SJSA1 (cell line): ENCODE results near the gene PRODH. TPM values are rescaled to one million over a fixed set of nuclear protein-coding genes. Genes with fewer than 3 reads are reported as not detected.
"Not testable (repeated sequence)": the region's sequence is repeated elsewhere in the genome, so short reads cannot be mapped to it uniquely, and the experiment has no call there.

Experiments used
- DNase-seq, 2 experiments: peaks; one replicate each; pipeline ENCODE4 v3.0.0-alpha.2; 2015 to 2020; ENCODE audit warnings: low spot score in 2 of 2, low read depth in 1 of 2
- H3K27ac ChIP-seq: fragments of 250-450 bp; sonication (Bioruptor Pico); 2 replicates; pipeline ENCODE4 v1.5.1; 2020; ENCODE audit warnings: mild to moderate bottlenecking, moderate library complexity
- H3K27me3 ChIP-seq: fragments of 250-450 bp; sonication (Bioruptor Pico); replicated peaks from 2 replicates; pipeline ENCODE4 v1.5.1; 2020; ENCODE audit warnings: mild to moderate bottlenecking, moderate library complexity
- H3K36me3 ChIP-seq: fragments of 250-450 bp; sonication (Bioruptor Pico); 2 replicates; pipeline ENCODE4 v1.5.1; 2020; ENCODE audit warnings: mild to moderate bottlenecking
- H3K4me1 ChIP-seq: fragments of 250-450 bp; sonication (Bioruptor Pico); replicated peaks from 2 replicates; pipeline ENCODE4 v1.6.1; 2021; ENCODE audit warnings: mild to moderate bottlenecking
- H3K4me3 ChIP-seq: fragments of 250-450 bp; sonication (Bioruptor Pico); 2 replicates; pipeline ENCODE4 v1.5.1; 2020; ENCODE audit warnings: mild to moderate bottlenecking
- H3K9me3 ChIP-seq: fragments of 250-450 bp; sonication (Bioruptor Pico); replicated peaks from 2 replicates; pipeline ENCODE4 v1.5.1; 2020; ENCODE audit warnings: mild to moderate bottlenecking
- total RNA-seq: library from RNA; depleted of rRNA; stranded (reverse); fragments of >200 nt; shearing (Covaris generic); gene quantifications from 2 replicates; pipeline ENCODE4 v1.2.3, GENCODE V29; 2014

PRODH gene
- total RNA-seq, 1 experiment from 2014 or later, result not detected

- H3K27ac ChIP-seq, H3K4me3 ChIP-seq, H3K4me1 ChIP-seq, H3K9me3 ChIP-seq, H3K36me3 ChIP-seq, H3K27me3 ChIP-seq, DNase-seq: not testable (repeated sequence)
Observed at GRCh38 chr22:18920257-18920902, 15.7 kb downstream of the PRODH start.

- not testable (repeated sequence) for DNase-seq
Observed at GRCh38 chr22:18917818-18918217, 18.3 kb downstream of the PRODH start.

DNA sequence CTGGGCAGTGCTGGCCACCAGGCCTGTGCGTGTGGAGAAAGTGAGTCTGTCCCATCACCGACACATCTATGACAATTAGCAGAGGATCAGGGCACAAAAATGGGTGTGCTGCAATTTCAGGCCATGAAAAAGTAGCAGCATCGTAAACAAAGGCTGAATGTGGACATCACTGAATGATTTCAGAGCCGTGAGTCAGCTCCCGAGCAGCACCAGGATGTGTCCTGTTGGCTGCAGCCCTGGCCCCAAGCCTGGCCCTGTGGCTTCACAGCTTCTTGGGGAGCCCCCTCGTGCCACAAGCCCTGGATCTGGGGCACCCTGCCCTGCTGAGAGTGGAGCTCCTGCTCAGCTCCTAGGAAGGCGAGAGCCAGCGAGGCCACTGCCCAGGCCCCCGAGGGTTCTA is 20.5 kb downstream of the PRODH start:
- DNase-seq, H3K27ac ChIP-seq, H3K9me3 ChIP-seq, H3K36me3 ChIP-seq, H3K27me3 ChIP-seq, H3K4me3 ChIP-seq, H3K4me1 ChIP-seq: not testable (repeated sequence)

More at GRCh38 chr22:18917818-18918217, 18.3 kb downstream of the PRODH start:
- not testable (repeated sequence) for H3K27ac ChIP-seq, H3K27me3 ChIP-seq, H3K4me3 ChIP-seq, H3K9me3 ChIP-seq, H3K36me3 ChIP-seq, H3K4me1 ChIP-seq

DNA sequence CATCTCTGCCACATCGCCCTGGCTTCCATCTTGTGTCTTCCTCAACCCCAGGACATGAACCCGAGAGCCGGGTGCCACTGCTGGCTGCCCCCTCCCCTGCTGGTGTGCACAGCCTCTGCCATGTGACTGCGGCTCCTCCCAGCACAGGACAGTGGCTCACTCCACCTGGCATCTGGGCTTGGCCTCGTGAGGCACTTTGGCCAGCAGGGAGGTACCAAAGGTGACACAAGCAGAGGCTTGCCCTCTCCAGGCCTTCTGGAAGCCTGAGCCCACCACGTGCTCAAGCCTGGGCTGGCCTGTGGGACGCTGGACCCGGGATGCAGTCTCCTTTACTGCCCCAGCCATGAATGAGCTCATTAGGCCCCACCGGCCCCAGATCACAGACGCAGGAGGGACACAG is 21.5 kb downstream of the PRODH start:
- not testable (repeated sequence) for H3K4me1 ChIP-seq, H3K9me3 ChIP-seq, H3K27me3 ChIP-seq, DNase-seq, H3K4me3 ChIP-seq, H3K27ac ChIP-seq, H3K36me3 ChIP-seq

DNA sequence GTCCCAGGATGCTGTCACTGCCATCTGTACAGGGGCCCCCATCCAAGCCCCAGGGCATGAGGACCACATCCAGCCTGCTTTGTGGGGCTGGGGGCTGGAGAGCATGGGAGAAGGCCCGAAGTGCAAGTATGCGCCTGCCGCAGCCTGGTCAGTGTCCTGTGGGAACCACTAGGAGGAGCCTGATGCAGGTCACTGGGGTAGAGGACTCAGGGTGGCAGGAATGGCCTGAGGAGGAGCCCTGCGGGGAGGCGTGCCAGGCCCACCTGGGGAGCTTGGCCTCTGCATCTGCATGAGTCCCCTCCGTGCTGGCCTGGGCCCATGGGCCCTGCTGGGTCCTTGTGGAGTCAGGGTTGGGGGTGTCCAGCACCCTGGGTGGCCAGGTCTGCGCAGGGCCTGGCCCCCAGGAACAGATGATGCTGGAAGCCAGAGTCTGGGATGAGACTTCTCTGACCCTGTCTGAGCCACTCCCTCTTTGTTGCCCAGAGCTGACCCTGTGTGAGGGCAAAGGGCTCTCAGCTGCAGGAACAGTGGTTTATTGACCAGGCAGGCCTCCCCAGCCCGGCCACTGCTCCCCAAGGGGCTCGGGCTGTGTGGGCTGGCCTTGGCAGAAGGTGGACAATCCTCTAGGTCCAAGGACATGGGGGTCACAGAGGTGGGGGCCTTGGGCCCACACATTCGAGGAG is 23.7 kb downstream of the PRODH start:
- DNase-seq, H3K27me3 ChIP-seq, H3K36me3 ChIP-seq, H3K27ac ChIP-seq, H3K9me3 ChIP-seq, H3K4me1 ChIP-seq, H3K4me3 ChIP-seq: not testable (repeated sequence)

DNA sequence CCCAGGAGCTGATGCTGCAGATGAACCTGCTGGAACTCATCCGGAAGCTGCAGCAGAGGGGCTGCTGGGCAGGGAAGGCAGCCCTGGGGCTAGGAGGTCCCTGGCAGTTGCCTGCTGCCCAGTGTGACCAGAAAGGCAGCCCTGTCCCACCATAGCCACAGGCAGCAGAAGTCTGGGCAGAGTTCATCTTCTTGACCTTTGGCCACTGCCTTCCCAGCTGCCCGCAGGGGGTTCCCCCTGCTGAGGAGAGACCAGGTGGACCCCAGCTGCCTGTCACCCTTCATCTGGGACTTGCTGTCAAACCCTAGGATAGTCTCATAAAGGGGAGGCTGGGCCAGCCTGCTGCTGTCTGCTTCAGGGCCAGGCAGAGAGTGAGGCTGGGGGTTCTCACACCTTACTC is 24.6 kb downstream of the PRODH start:
- H3K4me1 ChIP-seq, DNase-seq, H3K36me3 ChIP-seq: not testable (repeated sequence)

GRCh38 chr22:18909556-18909955 is 26.5 kb downstream of the PRODH start:
- H3K9me3 ChIP-seq, result no peaks in the 10 kb centered on the region
- H3K27me3 ChIP-seq, result no peaks in the 10 kb centered on the region
- H3K4me1 ChIP-seq, result no peaks in the 10 kb centered on the region
- no peak overlapping the region for H3K4me3 ChIP-seq
- DNase-seq, result no peak
- no peaks in the 10 kb centered on the region for H3K36me3 ChIP-seq
- H3K27ac ChIP-seq, result no peak overlapping the region

More for the DNA sequence above, 24.6 kb downstream of the PRODH start:
- not testable (repeated sequence) for H3K27me3 ChIP-seq, H3K9me3 ChIP-seq, H3K27ac ChIP-seq, H3K4me3 ChIP-seq

- Histone ChIP-seq H3K9me3 (no peaks in the 10 kb centered on the region), H3K4me3 (no peak overlapping the region), H3K27me3 (no peaks in the 10 kb centered on the region), H3K4me1 (no peaks in the 10 kb centered on the region), H3K27ac (no peak overlapping the region), H3K36me3 (no peaks in the 10 kb centered on the region)
- DNase-seq, result no peak
Observed at GRCh38 chr22:18906896-18907295, 29.2 kb downstream of the PRODH start.

DNA sequence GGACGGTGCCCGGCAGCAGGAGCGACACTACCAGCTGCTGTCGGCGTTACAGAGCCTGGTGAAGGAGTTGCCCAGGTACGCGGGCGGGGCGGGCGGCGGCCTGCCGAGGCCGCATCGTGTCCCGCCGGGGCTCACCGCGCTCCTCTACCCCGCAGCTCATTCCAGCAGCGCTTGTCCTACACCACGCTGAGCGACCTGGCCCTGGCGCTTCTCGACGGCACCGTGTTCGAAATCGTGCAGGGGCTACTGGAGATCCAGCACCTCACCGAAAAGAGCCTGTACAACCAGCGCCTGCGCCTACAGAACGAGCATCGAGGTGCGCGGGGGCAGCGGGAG is 29.7 kb downstream of the PRODH start:
- not testable (repeated sequence) for H3K4me3 ChIP-seq, H3K36me3 ChIP-seq, H3K4me1 ChIP-seq, H3K27me3 ChIP-seq, H3K27ac ChIP-seq, H3K9me3 ChIP-seq, DNase-seq

GRCh38 chr22:18905540-18906409 is 30.3 kb downstream of the PRODH start, which contains the start of gene DGCR6:
Gene DGCR6, plus strand, starts transcription at chr22:18906320. Its CDS starts 55 bp downstream, at chr22:18906375.
- no peak within 1 kb of the TSS for H3K4me3 ChIP-seq
- no peaks in the 10 kb centered on the region for H3K9me3 ChIP-seq
- DNase-seq, result no peak
- H3K36me3 ChIP-seq, result no peaks in the 10 kb centered on the region
- H3K27me3 ChIP-seq, result no peaks in the 10 kb centered on the region
- H3K27ac ChIP-seq, result no peak within 1 kb of the TSS
- H3K4me1 ChIP-seq, result no peaks in the 10 kb centered on the region

DNA sequence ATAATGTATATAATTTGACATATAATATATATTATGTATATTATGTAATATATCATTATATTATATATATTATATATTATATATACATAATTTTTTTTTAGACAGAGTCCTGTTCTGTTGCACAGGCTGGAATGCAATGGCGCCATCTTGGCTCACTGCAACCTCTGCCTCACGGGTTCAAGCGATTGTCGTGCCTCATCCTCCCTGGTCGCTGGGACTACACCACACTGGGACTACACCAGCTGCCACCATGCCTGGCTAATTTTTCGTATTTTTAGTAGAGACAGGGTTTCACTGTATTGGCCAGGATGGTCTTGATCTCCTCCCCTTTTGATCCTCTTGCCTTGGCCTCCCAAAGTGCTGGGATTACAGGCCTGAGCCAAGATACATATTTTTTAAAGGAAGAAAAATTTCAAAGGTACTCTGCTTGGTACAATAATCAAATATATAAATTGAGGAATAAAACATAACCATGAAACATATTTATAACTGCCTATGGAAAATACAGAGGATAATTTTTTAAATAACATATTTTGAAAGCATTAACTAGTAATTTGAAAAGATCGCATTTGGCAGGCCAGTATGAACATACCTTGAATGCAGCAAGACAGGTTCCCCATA is 39.9 kb downstream of the PRODH start:
- not testable (repeated sequence) for H3K36me3 ChIP-seq, H3K27me3 ChIP-seq, H3K9me3 ChIP-seq, H3K4me3 ChIP-seq, H3K27ac ChIP-seq, H3K4me1 ChIP-seq
- peak in 1 of 2 experiments; percentile 31 for DNase-seq

DNA sequence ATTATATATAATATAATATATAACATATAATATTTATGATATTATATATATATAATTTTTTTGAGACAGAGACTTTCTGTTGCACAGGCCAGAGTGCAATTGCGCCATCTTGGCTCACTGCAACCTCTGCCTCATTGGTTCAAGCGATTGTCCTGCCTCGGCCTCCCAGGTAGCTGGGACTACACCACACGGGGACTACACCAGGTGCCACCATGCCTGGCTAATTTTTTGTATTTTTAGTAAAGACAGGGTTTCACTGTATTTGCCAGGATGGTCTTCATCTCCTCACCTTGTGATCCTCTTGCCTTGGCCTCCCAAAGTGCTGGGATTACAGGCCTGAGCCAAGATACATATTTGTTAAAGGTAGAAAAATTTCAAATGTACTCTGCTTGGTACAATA is 42.3 kb downstream of the PRODH start:
- not testable (repeated sequence) for H3K36me3 ChIP-seq, H3K27me3 ChIP-seq, DNase-seq, H3K27ac ChIP-seq, H3K4me3 ChIP-seq, H3K4me1 ChIP-seq, H3K9me3 ChIP-seq

DNA sequence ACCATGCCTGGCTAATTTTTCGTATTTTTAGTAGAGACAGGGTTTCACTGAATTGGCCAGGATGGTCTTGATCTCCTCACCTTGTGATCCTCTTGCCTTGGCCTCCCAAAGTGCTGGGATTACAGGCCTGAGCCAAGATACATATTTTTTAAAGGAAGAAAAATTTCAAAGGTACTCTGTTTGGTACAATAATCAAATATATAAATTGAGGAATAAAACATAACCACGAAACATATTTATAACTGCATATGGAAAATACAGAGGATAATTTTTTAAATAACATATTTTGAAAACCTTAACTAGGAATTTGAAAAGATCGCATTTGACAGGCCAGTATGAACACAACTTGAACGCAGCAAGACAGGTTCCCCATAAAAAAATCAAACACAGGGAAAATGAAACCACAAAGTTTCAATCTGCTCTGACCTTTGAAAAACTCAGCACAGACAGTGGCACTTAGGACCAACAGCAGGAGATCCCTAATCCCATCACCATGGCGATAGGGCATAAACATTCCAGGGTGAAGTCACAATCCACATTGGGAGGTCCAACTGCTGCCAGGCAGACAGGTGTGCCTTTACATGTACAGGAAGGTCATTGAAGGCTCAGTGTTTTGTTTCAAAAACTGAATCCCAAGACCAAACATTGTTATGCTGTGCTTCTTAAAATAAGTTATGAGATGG is 45.4 kb downstream of the PRODH start:
- H3K27me3 ChIP-seq, DNase-seq, H3K4me3 ChIP-seq, H3K4me1 ChIP-seq, H3K36me3 ChIP-seq, H3K27ac ChIP-seq, H3K9me3 ChIP-seq: not testable (repeated sequence)
